Neural cell (in vitro differentiated cells): Measurements from ENCODE around the gene RFNG. TPM values are rescaled to one million over a fixed set of nuclear protein-coding genes. Genes with fewer than 3 reads are reported as not detected.

Source experiments
- H2AFZ ChIP-seq: fragments of 200-600, 300-800 bp; sonication (generic), shearing (Covaris generic); 2 replicates; pipeline ENCODE4 v1.6.0; 2014; ENCODE audit warnings: low read depth, mild to moderate bottlenecking, antibody characterized with exemption, low read length, moderate library complexity
- H3F3A ChIP-seq: fragments of 200-600 bp; shearing (Covaris generic); 2 replicates; pipeline ENCODE4 v1.6.1; 2016; ENCODE audit warnings: mild to moderate bottlenecking, moderate library complexity, mixed read lengths, antibody characterized with exemption, low read length; ENCODE audit not compliant: insufficient read depth, poor library complexity, severe bottlenecking
- H3K27ac ChIP-seq: fragments of 200-600, 300-800 bp; sonication (generic), shearing (Covaris generic); 2 replicates; pipeline ENCODE4 v1.5.1; 2014; ENCODE audit warnings: mild to moderate bottlenecking, low read length, moderate library complexity
- H3K27me3 ChIP-seq: fragments of 300-800, 200-600 bp; sonication (generic), shearing (Covaris generic); 2 replicates; pipeline ENCODE4 v1.6.0; 2014; ENCODE audit warnings: mild to moderate bottlenecking, low read depth, low read length, moderate library complexity; ENCODE audit not compliant: insufficient read depth
- H3K36me3 ChIP-seq: fragments of 300-800, 200-600 bp; sonication (generic), shearing (Covaris generic); 2 replicates; pipeline ENCODE4 v1.5.1; 2014; ENCODE audit warnings: mild to moderate bottlenecking, antibody characterized with exemption, low read length, moderate library complexity; ENCODE audit not compliant: insufficient read depth
- H3K4me2 ChIP-seq: fragments of 300-800, 200-600 bp; sonication (generic), shearing (Covaris generic); 2 replicates; pipeline ENCODE4 v1.6.0; 2014; ENCODE audit warnings: mild to moderate bottlenecking, low read length
- H3K4me3 ChIP-seq: fragments of 300-800, 200-600 bp; sonication (generic), shearing (Covaris generic); 2 replicates; pipeline ENCODE4 v1.5.1; 2014; ENCODE audit warnings: mild to moderate bottlenecking, low read length, moderate library complexity
- H3K79me2 ChIP-seq: fragments of 200-600 bp; shearing (Covaris generic); replicated peaks from 2 replicates; pipeline ENCODE4 v1.6.0; 2014; ENCODE audit warnings: mild to moderate bottlenecking, low read length, moderate library complexity; ENCODE audit not compliant: insufficient read depth
- H3K9ac ChIP-seq: fragments of 300-800, 200-600 bp; sonication (generic), shearing (Covaris generic); 2 replicates; pipeline ENCODE4 v1.6.1; 2016; ENCODE audit warnings: mild to moderate bottlenecking, low read length, mixed read lengths
- H3K9me2 ChIP-seq: fragments of 200-600 bp; shearing (Covaris generic); 2 replicates; pipeline ENCODE4 v1.6.1; 2016; ENCODE audit warnings: mild to moderate bottlenecking, low read length, mixed read lengths; ENCODE audit not compliant: insufficient read depth
- H3K9me3 ChIP-seq: fragments of 200-600, 300-800 bp; sonication (generic), shearing (Covaris generic); 2 replicates; pipeline ENCODE4 v1.6.1; 2016; ENCODE audit warnings: mild to moderate bottlenecking, mixed run types, low read length, moderate library complexity, mixed read lengths
- H4K20me1 ChIP-seq: fragments of 200-600 bp; shearing (Covaris generic); 2 replicates; pipeline ENCODE4 v1.6.1; 2016; ENCODE audit warnings: mild to moderate bottlenecking, mixed run types; ENCODE audit not compliant: insufficient read depth
- CTCF ChIP-seq: fragments of 450-650 bp; IDR thresholded peaks from 2 replicates; pipeline ENCODE4 v1.5.1; 2014; ENCODE audit warnings: antibody characterized with exemption, mild to moderate bottlenecking, moderate library complexity; ENCODE audit not compliant: poor library complexity, severe bottlenecking
- EP300 ChIP-seq: fragments of 450-650 bp; conservative IDR thresholded peaks from 2 replicates; pipeline ENCODE4 v1.6.1; 2014; ENCODE audit warnings: antibody characterized with exemption, mild to moderate bottlenecking, moderate library complexity; ENCODE audit not compliant: poor library complexity, severe bottlenecking
- EZH2 ChIP-seq: fragments of 200-600, 300-800 bp; shearing (Covaris generic), sonication (generic); IDR thresholded peaks from 2 replicates; pipeline ENCODE4 v1.6.1; 2014; ENCODE audit warnings: antibody characterized with exemption, low read length, borderline replicate concordance, mild to moderate bottlenecking; ENCODE audit not compliant: insufficient read depth, poor library complexity, severe bottlenecking
- MXI1 ChIP-seq: fragments of 450-650 bp; conservative IDR thresholded peaks from 2 replicates; pipeline ENCODE4 v1.6.1; 2014; ENCODE audit warnings: antibody characterized with exemption, mild to moderate bottlenecking; ENCODE audit not compliant: poor library complexity, severe bottlenecking
- POLR2AphosphoS5 ChIP-seq: IDR thresholded peaks from 2 replicates; pipeline ENCODE4 v1.6.1; 2012
- RAD21 ChIP-seq: fragments of 450-650 bp; conservative IDR thresholded peaks from 2 replicates; pipeline ENCODE4 v1.6.1; 2014; ENCODE audit warnings: antibody characterized with exemption, mild to moderate bottlenecking, moderate library complexity
- REST ChIP-seq: IDR thresholded peaks from 2 replicates; pipeline ENCODE4 v1.6.1; 2012; ENCODE audit warnings: borderline replicate concordance
- SMC3 ChIP-seq: fragments of 450-650 bp; conservative IDR thresholded peaks from 2 replicates; pipeline ENCODE4 v1.6.1; 2014; ENCODE audit warnings: antibody characterized with exemption, mild to moderate bottlenecking, moderate library complexity; ENCODE audit not compliant: poor library complexity
- TAF1 ChIP-seq: IDR thresholded peaks from 2 replicates; pipeline ENCODE4 v1.6.1; 2012; ENCODE audit warnings: low read depth
- polyA plus RNA-seq: library from polyadenylated mRNA; depleted of rRNA; stranded (reverse); fragments of >200 nt; gene quantifications from 2 replicates; pipeline ENCODE4 v1.2.3, GENCODE V29; 2014

The RFNG gene
- polyA plus RNA-seq, 1 donor from 2014 or later: 176 TPM

GRCh38 chr17:82020572-82021106 is 31.0 kb downstream of the RFNG start:
- peak overlapping the region; percentile 96 for H3K4me3 ChIP-seq
- H3K27me3 ChIP-seq: no peaks in the 10 kb centered on the region
- no peak overlapping the region for H3K27ac ChIP-seq
- no peak overlapping the region for H3K4me2 ChIP-seq
- H3F3A ChIP-seq: no peaks in the 10 kb centered on the region
- no peak overlapping the region for H2AFZ ChIP-seq
- no peaks in the 10 kb centered on the region for H4K20me1 ChIP-seq
- peaks cover 11% of the 10 kb centered on the region for H3K79me2 ChIP-seq
- H3K9ac ChIP-seq: no peak overlapping the region
- no peaks in the 10 kb centered on the region for H3K9me2 ChIP-seq
- H3K9me3 ChIP-seq: no peaks in the 10 kb centered on the region
- H3K36me3 ChIP-seq: no peaks in the 10 kb centered on the region
- no peak for TF ChIP-seq TAF1
- TF ChIP-seq EZH2: no peak
- no peak for TF ChIP-seq REST
- no peak for TF ChIP-seq POLR2AphosphoS5
- no peak for TF ChIP-seq EP300
- no peak for TF ChIP-seq SMC3
- no peak for TF ChIP-seq MXI1
- TF ChIP-seq CTCF: no peak
- no peak for TF ChIP-seq RAD21

GRCh38 chr17:82019690-82020571 is 31.7 kb downstream of the RFNG start:
- Histone ChIP-seq H3K27ac (no peak overlapping the region), H4K20me1 (no peaks in the 10 kb centered on the region), H3K9me2 (no peaks in the 10 kb centered on the region), H2AFZ (no peak overlapping the region), H3K9me3 (no peaks in the 10 kb centered on the region), H3K4me3 (no peak overlapping the region), H3K79me2 (peaks cover 11% of the 10 kb centered on the region), H3K4me2 (no peak overlapping the region), H3K27me3 (no peaks in the 10 kb centered on the region), H3F3A (no peaks in the 10 kb centered on the region), H3K36me3 (no peaks in the 10 kb centered on the region), H3K9ac (no peak overlapping the region)
- TF ChIP-seq CTCF: peak; percentile 52
- no peak for TF ChIP-seq POLR2AphosphoS5
